Panc1 (cell line): ENCODE results near the gene KRT13.

Source experiments
- POLR2AphosphoS5 ChIP-seq: IDR thresholded peaks from 2 replicates; pipeline ENCODE4 v1.6.1; 2012; ENCODE audit warnings: mild to moderate bottlenecking, low read depth, low read length, moderate library complexity
- SIN3A ChIP-seq: IDR thresholded peaks from 2 replicates; pipeline ENCODE4 v1.6.1; 2012; ENCODE audit warnings: low read depth, mild to moderate bottlenecking, low read length, moderate library complexity, borderline replicate concordance; ENCODE audit not compliant: insufficient read depth
- TF ChIP-seq, protein P1 (sequence below): fragments of 450-650 bp; IDR thresholded peaks from 2 replicates; pipeline ENCODE4 v1.5.1; 2017; ENCODE audit warnings: mild to moderate bottlenecking
- TF ChIP-seq, protein P2 (sequence below), 2 experiments: IDR thresholded peaks; 2 replicates each; pipeline ENCODE4 v1.6.1; 2011 to 2012; ENCODE audit warnings: low read depth in 2 of 2, control low read depth in 1 of 2, low read length in 1 of 2, mild to moderate bottlenecking in 1 of 2, moderate library complexity in 1 of 2; ENCODE audit not compliant: insufficient read depth in 1 of 2

- TF ChIP-seq, protein P1, sequence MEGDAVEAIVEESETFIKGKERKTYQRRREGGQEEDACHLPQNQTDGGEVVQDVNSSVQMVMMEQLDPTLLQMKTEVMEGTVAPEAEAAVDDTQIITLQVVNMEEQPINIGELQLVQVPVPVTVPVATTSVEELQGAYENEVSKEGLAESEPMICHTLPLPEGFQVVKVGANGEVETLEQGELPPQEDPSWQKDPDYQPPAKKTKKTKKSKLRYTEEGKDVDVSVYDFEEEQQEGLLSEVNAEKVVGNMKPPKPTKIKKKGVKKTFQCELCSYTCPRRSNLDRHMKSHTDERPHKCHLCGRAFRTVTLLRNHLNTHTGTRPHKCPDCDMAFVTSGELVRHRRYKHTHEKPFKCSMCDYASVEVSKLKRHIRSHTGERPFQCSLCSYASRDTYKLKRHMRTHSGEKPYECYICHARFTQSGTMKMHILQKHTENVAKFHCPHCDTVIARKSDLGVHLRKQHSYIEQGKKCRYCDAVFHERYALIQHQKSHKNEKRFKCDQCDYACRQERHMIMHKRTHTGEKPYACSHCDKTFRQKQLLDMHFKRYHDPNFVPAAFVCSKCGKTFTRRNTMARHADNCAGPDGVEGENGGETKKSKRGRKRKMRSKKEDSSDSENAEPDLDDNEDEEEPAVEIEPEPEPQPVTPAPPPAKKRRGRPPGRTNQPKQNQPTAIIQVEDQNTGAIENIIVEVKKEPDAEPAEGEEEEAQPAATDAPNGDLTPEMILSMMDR = no peak
- TF ChIP-seq, protein P2, sequence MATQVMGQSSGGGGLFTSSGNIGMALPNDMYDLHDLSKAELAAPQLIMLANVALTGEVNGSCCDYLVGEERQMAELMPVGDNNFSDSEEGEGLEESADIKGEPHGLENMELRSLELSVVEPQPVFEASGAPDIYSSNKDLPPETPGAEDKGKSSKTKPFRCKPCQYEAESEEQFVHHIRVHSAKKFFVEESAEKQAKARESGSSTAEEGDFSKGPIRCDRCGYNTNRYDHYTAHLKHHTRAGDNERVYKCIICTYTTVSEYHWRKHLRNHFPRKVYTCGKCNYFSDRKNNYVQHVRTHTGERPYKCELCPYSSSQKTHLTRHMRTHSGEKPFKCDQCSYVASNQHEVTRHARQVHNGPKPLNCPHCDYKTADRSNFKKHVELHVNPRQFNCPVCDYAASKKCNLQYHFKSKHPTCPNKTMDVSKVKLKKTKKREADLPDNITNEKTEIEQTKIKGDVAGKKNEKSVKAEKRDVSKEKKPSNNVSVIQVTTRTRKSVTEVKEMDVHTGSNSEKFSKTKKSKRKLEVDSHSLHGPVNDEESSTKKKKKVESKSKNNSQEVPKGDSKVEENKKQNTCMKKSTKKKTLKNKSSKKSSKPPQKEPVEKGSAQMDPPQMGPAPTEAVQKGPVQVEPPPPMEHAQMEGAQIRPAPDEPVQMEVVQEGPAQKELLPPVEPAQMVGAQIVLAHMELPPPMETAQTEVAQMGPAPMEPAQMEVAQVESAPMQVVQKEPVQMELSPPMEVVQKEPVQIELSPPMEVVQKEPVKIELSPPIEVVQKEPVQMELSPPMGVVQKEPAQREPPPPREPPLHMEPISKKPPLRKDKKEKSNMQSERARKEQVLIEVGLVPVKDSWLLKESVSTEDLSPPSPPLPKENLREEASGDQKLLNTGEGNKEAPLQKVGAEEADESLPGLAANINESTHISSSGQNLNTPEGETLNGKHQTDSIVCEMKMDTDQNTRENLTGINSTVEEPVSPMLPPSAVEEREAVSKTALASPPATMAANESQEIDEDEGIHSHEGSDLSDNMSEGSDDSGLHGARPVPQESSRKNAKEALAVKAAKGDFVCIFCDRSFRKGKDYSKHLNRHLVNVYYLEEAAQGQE (IDR thresholded peaks at IDR 0.05; ENCODE audit: insufficient read depth in 1 of 2, low read depth in 2 of 2, low read length in 1 of 2) = no peak
- peak; percentile 60; the same call in 1 of the 2 replicates for TF ChIP-seq POLR2AphosphoS5
- peak; percentile 77; the same call in 1 of the 2 replicates for TF ChIP-seq SIN3A
Measured at GRCh38 chr17:41547921-41548843, 42.8 kb upstream of the KRT13 start.
